Measurements from ENCODE around the gene BASP1.

DNA sequence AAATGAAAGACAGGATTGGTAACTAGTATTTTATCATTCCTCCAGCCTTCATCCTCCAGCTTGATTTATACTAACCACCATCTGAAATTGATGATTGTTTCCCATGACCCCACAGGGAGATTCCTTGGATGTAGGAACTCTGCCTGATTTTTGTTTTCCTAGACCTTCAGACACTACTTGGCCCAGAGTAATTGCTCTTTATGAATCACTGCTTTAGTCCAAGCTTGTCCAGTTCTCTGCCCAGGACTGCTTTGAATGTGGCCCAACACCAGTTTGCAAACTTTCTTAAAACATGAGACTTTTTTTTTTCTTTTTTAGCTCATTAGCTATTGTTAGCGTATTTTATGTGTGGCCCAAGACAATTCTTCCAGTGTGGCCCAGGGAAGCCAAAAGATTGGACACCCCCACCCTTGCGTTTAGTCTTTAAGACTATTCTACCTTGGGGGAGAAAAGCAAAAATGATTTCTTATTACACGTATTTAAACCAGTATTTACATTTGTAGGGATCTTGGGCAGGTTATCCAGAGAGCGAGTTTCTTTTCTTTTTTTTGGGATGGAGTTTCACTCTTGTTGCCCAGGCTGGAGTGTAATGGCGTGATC, 18.4 kb downstream of the BASP1 start:
- TF ChIP-seq, protein P1, sequence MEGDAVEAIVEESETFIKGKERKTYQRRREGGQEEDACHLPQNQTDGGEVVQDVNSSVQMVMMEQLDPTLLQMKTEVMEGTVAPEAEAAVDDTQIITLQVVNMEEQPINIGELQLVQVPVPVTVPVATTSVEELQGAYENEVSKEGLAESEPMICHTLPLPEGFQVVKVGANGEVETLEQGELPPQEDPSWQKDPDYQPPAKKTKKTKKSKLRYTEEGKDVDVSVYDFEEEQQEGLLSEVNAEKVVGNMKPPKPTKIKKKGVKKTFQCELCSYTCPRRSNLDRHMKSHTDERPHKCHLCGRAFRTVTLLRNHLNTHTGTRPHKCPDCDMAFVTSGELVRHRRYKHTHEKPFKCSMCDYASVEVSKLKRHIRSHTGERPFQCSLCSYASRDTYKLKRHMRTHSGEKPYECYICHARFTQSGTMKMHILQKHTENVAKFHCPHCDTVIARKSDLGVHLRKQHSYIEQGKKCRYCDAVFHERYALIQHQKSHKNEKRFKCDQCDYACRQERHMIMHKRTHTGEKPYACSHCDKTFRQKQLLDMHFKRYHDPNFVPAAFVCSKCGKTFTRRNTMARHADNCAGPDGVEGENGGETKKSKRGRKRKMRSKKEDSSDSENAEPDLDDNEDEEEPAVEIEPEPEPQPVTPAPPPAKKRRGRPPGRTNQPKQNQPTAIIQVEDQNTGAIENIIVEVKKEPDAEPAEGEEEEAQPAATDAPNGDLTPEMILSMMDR (IDR thresholded peaks at IDR 0.05) = no peak
- TF ChIP-seq POLR2AphosphoS5 (IDR thresholded peaks at IDR 0.05) = no peak
- no peak for TF ChIP-seq EP300 (IDR thresholded peaks at IDR 0.05)
- no peak for TF ChIP-seq POLR2A (IDR thresholded peaks at IDR 0.05)
